ENCODE measurements around the gene PFKFB4.

PFKFB4 gene

DNA sequence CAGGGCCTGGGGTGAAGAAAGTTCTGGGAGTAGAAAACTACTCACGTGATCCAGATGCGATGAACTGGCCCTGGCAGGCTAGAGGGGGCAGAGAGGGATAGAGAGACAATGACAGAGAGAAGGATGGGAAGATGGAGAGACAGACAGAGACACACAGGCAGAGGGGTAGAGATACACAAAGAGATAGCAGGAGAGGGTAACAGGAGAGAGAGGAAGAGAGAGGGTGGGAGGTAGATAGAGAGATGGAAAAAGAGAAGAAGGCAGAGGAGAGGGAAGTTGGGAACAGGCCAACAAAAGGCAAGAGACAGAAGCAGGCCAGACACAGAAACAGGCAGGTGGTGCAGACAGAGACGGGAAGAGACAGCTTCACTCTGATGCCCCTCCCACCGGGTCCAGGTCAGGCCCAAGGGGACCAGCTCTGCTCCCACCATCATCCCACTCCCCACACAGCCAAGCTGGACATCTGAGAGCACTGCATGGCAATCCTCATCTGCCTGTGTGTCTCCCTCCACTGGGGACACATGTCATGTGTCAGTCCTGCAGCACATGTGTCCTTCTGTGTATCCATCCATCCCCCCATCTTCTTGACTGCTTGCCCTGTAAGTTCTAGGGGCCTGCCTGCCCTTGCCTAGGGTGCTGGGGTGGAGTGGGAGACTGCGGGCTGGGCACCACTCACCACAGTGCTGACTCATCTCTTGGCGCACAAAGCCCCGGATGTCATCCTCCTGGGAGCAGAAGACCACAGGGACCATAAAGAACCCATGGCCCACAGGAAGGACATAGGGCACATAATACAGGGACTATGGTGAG, 9.2 kb upstream of the PFKFB4 start:
- Histone ChIP-seq H3K27me3 (ENCODE audit: insufficient read depth, low read length) (no peaks in the 10 kb centered on the region), H3K4me1 (ENCODE audit: control insufficient read depth in 1 of 2, insufficient read depth in 2 of 2, low read length in 2 of 2) (peaks cover 2 to 8% of the 10 kb centered on the region in 2 experiments), H4K8ac (ENCODE audit: low read depth, low read length) (no peak overlapping the region), H4K91ac (ENCODE audit: low read depth, low read length) (no peak overlapping the region), H2BK5ac (ENCODE audit: low read depth, low read length, poor library complexity) (no peak overlapping the region), H3K23ac (ENCODE audit: low read length) (no peak overlapping the region), H3K79me1 (ENCODE audit: low read length) (no peaks in the 10 kb centered on the region), H3K4me3 (ENCODE audit: low read depth, low read length) (no peak overlapping the region), H3K4me2 (ENCODE audit: low read length) (no peak overlapping the region), H3K36me3 (ENCODE audit: control insufficient read depth in 1 of 2, insufficient read depth in 2 of 2, low read length in 2 of 2) (peaks cover 35 to 45% of the 10 kb centered on the region in 2 experiments), H3K79me2 (ENCODE audit: control insufficient read depth, insufficient read depth, low read length, poor library complexity) (no peaks in the 10 kb centered on the region), H3K9ac (ENCODE audit: low read length) (no peak overlapping the region), H2BK12ac (ENCODE audit: low read length) (no peak overlapping the region), H3K27ac (ENCODE audit: low read depth, low read length) (no peak overlapping the region), H2AFZ (ENCODE audit: insufficient read depth, low read length, poor library complexity) (no peak overlapping the region), H3K18ac (ENCODE audit: low read length) (no peak overlapping the region), H3K14ac (ENCODE audit: low read length) (no peak overlapping the region), H2AK5ac (ENCODE audit: low read length) (no peak overlapping the region), H3K9me3 (ENCODE audit: insufficient read depth, low read depth, low read length) (no peaks in the 10 kb centered on the region), H2BK120ac (ENCODE audit: insufficient read depth, low read length, poor library complexity) (no peak overlapping the region), H4K12ac (ENCODE audit: low read depth, low read length) (no peak overlapping the region), H3K4ac (ENCODE audit: low read depth, low read length) (no peak overlapping the region)
- no CpG with 5 or more reads among the region's 7 CpGs for WGBS (ENCODE audit: extremely low coverage, insufficient coverage, insufficient read length)
- no peak for DNase-seq

DNA sequence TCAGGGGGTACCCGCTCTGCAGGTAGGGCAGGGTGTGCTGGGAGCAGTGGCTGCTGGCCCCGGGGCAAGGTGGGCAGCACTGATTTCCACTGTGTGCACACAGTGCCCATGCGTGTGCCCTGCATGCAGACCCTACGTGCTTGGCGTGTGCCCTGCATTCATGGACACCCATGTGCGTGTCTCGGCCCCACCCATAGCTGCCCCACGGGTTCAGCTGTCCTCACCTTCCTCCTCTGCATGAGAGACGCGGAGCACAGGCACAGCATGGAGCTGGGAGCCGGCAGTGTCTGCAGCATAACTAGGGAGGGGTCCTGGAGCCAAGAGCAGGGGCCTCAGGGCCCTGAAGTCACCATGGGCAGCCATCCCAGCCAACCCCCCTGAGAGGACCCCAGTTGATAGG, 8.6 kb upstream of the PFKFB4 start:
- no peak for DNase-seq
- no peak overlapping the region for H2AK5ac ChIP-seq (ENCODE audit: low read length)
- H3K23ac ChIP-seq (ENCODE audit: low read length), result no peak overlapping the region
- peaks cover 34 to 44% of the 10 kb centered on the region in 2 experiments for H3K36me3 ChIP-seq (ENCODE audit: control insufficient read depth in 1 of 2, insufficient read depth in 2 of 2, low read length in 2 of 2)
- no peak overlapping the region for H2BK120ac ChIP-seq (ENCODE audit: insufficient read depth, low read length, poor library complexity)
- no peak overlapping the region for H4K91ac ChIP-seq (ENCODE audit: low read depth, low read length)
- H3K14ac ChIP-seq (ENCODE audit: low read length), result no peak overlapping the region
- no peak overlapping the region for H3K18ac ChIP-seq (ENCODE audit: low read length)
- H3K27me3 ChIP-seq (ENCODE audit: insufficient read depth, low read length), result no peaks in the 10 kb centered on the region
- H2BK5ac ChIP-seq (ENCODE audit: low read depth, low read length, poor library complexity), result no peak overlapping the region
- H4K8ac ChIP-seq (ENCODE audit: low read depth, low read length), result no peak overlapping the region
- H3K9ac ChIP-seq (ENCODE audit: low read length), result no peak overlapping the region
- H4K12ac ChIP-seq (ENCODE audit: low read depth, low read length), result no peak overlapping the region
- H2AFZ ChIP-seq (ENCODE audit: insufficient read depth, low read length, poor library complexity), result no peak overlapping the region
- WGBS (ENCODE audit: extremely low coverage, insufficient coverage, insufficient read length), result no CpG with 5 or more reads among the region's 11 CpGs
- H3K9me3 ChIP-seq (ENCODE audit: insufficient read depth, low read depth, low read length), result no peaks in the 10 kb centered on the region
- no peak overlapping the region for H3K27ac ChIP-seq (ENCODE audit: low read depth, low read length)
- peak overlapping the region; percentile 6 for H3K4me3 ChIP-seq (ENCODE audit: low read depth, low read length)
- no peak overlapping the region for H3K4me2 ChIP-seq (ENCODE audit: low read length)
- no peak overlapping the region for H3K4ac ChIP-seq (ENCODE audit: low read depth, low read length)
- no peak overlapping the region for H2BK12ac ChIP-seq (ENCODE audit: low read length)
- H3K79me1 ChIP-seq (ENCODE audit: low read length), result no peaks in the 10 kb centered on the region
- H3K4me1 ChIP-seq (ENCODE audit: control insufficient read depth in 1 of 2, insufficient read depth in 2 of 2, low read length in 2 of 2), result peaks cover 8 to 9% of the 10 kb centered on the region in 2 experiments
- H3K79me2 ChIP-seq (ENCODE audit: control insufficient read depth, insufficient read depth, low read length, poor library complexity), result no peaks in the 10 kb centered on the region

DNA sequence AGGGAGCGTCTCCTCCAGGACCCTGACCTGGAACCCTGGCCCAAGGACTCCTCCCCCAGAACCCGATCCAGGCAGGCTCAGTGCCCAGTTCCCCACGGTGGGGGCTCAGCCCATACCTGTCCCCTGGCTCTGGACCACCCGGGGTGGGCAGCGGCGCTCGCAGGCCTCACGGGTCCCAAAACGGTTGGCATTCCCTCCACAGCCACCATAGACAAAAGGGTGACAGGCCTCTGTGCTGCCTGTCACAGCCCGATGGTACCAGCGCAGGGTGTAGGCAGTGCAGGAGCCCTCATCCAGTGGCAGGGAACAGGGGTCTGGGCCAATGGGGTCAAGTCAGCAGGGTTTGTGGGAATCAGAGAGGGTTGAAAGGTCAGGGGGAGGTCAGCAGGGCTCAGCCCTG, 8.1 kb upstream of the PFKFB4 start:
- no peaks in the 10 kb centered on the region for H3K27me3 ChIP-seq (ENCODE audit: insufficient read depth, low read length)
- H4K91ac ChIP-seq (ENCODE audit: low read depth, low read length), result peak overlapping the region; percentile 10
- no peak for DNase-seq
- no peak overlapping the region for H3K4me2 ChIP-seq (ENCODE audit: low read length)
- H4K12ac ChIP-seq (ENCODE audit: low read depth, low read length), result no peak overlapping the region
- no peaks in the 10 kb centered on the region for H3K79me1 ChIP-seq (ENCODE audit: low read length)
- WGBS (ENCODE audit: extremely low coverage, insufficient coverage, insufficient read length), result no CpG with 5 or more reads among the region's 11 CpGs
- no peak overlapping the region for H2AFZ ChIP-seq (ENCODE audit: insufficient read depth, low read length, poor library complexity)
- no peak overlapping the region for H3K27ac ChIP-seq (ENCODE audit: low read depth, low read length)
- no peak overlapping the region for H4K8ac ChIP-seq (ENCODE audit: low read depth, low read length)
- no peaks in the 10 kb centered on the region for H3K9me3 ChIP-seq (ENCODE audit: insufficient read depth, low read depth, low read length)
- H3K36me3 ChIP-seq (ENCODE audit: control insufficient read depth in 1 of 2, insufficient read depth in 2 of 2, low read length in 2 of 2), result peaks cover 32 to 39% of the 10 kb centered on the region in 2 experiments
- H3K4me1 ChIP-seq (ENCODE audit: control insufficient read depth in 1 of 2, insufficient read depth in 2 of 2, low read length in 2 of 2), result peaks cover 8 to 9% of the 10 kb centered on the region in 2 experiments
- no peaks in the 10 kb centered on the region for H3K79me2 ChIP-seq (ENCODE audit: control insufficient read depth, insufficient read depth, low read length, poor library complexity)
- H3K18ac ChIP-seq (ENCODE audit: low read length), result no peak overlapping the region
- no peak overlapping the region for H3K4me3 ChIP-seq (ENCODE audit: low read depth, low read length)
- H3K14ac ChIP-seq (ENCODE audit: low read length), result no peak overlapping the region
- no peak overlapping the region for H2BK12ac ChIP-seq (ENCODE audit: low read length)
- H2BK5ac ChIP-seq (ENCODE audit: low read depth, low read length, poor library complexity), result no peak overlapping the region
- no peak overlapping the region for H3K9ac ChIP-seq (ENCODE audit: low read length)
- no peak overlapping the region for H3K23ac ChIP-seq (ENCODE audit: low read length)
- H2AK5ac ChIP-seq (ENCODE audit: low read length), result no peak overlapping the region
- H3K4ac ChIP-seq (ENCODE audit: low read depth, low read length), result no peak overlapping the region
- no peak overlapping the region for H2BK120ac ChIP-seq (ENCODE audit: insufficient read depth, low read length, poor library complexity)

DNA sequence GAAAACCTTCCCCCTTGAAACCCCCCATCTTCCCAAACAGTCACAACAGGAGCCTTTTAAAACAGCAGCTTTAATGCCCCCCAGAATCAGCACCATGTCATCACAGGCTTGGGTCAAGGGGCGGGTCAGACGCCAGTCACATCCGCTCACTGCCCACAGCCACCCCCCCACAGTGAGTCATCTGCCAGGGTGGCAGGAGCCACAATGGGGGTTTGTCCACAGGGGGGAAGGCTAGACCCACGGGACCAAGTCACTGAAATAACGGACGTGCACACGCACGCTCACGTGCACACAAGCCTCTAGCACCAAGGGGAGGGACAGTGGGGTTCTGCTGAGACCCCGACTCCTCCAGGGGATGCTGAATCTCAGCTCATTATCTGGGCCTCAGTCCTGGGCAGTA, 7.4 kb upstream of the PFKFB4 start:
- Histone ChIP-seq H4K12ac (ENCODE audit: low read depth, low read length) (no peak overlapping the region), H3K4me2 (ENCODE audit: low read length) (no peak overlapping the region), H3K4me1 (ENCODE audit: control insufficient read depth in 1 of 2, insufficient read depth in 2 of 2, low read length in 2 of 2) (peaks cover 8 to 9% of the 10 kb centered on the region in 2 experiments), H3K14ac (ENCODE audit: low read length) (no peak overlapping the region), H3K9me3 (ENCODE audit: insufficient read depth, low read depth, low read length) (no peaks in the 10 kb centered on the region), H2BK5ac (ENCODE audit: low read depth, low read length, poor library complexity) (no peak overlapping the region), H2BK120ac (ENCODE audit: insufficient read depth, low read length, poor library complexity) (no peak overlapping the region), H3K23ac (ENCODE audit: low read length) (no peak overlapping the region), H3K79me1 (ENCODE audit: low read length) (no peaks in the 10 kb centered on the region), H4K91ac (ENCODE audit: low read depth, low read length) (no peak overlapping the region), H3K27me3 (ENCODE audit: insufficient read depth, low read length) (no peaks in the 10 kb centered on the region), H3K36me3 (ENCODE audit: control insufficient read depth in 1 of 2, insufficient read depth in 2 of 2, low read length in 2 of 2) (peaks cover 29 to 38% of the 10 kb centered on the region in 2 experiments), H2AK5ac (ENCODE audit: low read length) (no peak overlapping the region), H3K4ac (ENCODE audit: low read depth, low read length) (no peak overlapping the region), H2BK12ac (ENCODE audit: low read length) (no peak overlapping the region), H3K4me3 (ENCODE audit: low read depth, low read length) (no peak overlapping the region), H3K27ac (ENCODE audit: low read depth, low read length) (no peak overlapping the region), H3K79me2 (ENCODE audit: control insufficient read depth, insufficient read depth, low read length, poor library complexity) (no peaks in the 10 kb centered on the region), H2AFZ (ENCODE audit: insufficient read depth, low read length, poor library complexity) (no peak overlapping the region), H4K8ac (ENCODE audit: low read depth, low read length) (no peak overlapping the region), H3K18ac (ENCODE audit: low read length) (no peak overlapping the region), H3K9ac (ENCODE audit: low read length) (no peak overlapping the region)
- DNase-seq, result peak; percentile 30 to 42
- WGBS (ENCODE audit: extremely low coverage, insufficient coverage, insufficient read length), result no CpG with 5 or more reads among the region's 10 CpGs

Data from trophoblast cell (in vitro differentiated cells and primary cell).